Measurements from ENCODE around the gene RAC2.
A peak's percentile ranks its signal among the peaks of the same experiment; 100 is the strongest.

RAC2 gene

GRCh38 chr22:37232140-37232998, 11.7 kb downstream of the RAC2 start:
- Histone ChIP-seq H3K79me2 (ENCODE audit: low read length) (peaks cover 86% of the 10 kb centered on the region), H3K9me3 (ENCODE audit: insufficient read depth, low read length) (no peaks in the 10 kb centered on the region), H2AFZ (ENCODE audit: low read depth, low read length) (no peak overlapping the region), H3K36me3 (replicated peaks; ENCODE audit: low read depth, low read length) (peaks cover 82% of the 10 kb centered on the region), H3K27ac (ENCODE audit: low read length) (peak overlapping the region; percentile 94), H4K20me1 (ENCODE audit: insufficient read depth, low read length) (peaks cover 60% of the 10 kb centered on the region), H3K27me3 (ENCODE audit: low read depth, low read length) (no peaks in the 10 kb centered on the region), H3K4me1 (ENCODE audit: low read length) (peaks cover 94% of the 10 kb centered on the region), H3K4me3 (ENCODE audit: low read length) (peak overlapping the region; percentile 27; the same call in 1 of the 2 replicates), H3K4me2 (ENCODE audit: low read length) (peak overlapping the region; percentile 51), H3K9ac (ENCODE audit: low read length) (peak overlapping the region; percentile 63; the same call in 1 of the 2 replicates)
- TF ChIP-seq EZH2phosphoT487 (IDR thresholded peaks at IDR 0.05; ENCODE audit: low read depth) (no peak), CTCF (IDR thresholded peaks at IDR 0.05; ENCODE audit: low read depth, low read length) (no peak)

- H3K36me3 ChIP-seq (replicated peaks; ENCODE audit: low read depth, low read length): peaks cover 78% of the 10 kb centered on the region
- peak overlapping the region; percentile 27; the same call in 1 of the 2 replicates for H3K4me3 ChIP-seq (ENCODE audit: low read length)
- peak overlapping the region; percentile 63 for H3K9ac ChIP-seq (ENCODE audit: low read length)
- no peak for TF ChIP-seq EZH2phosphoT487 (IDR thresholded peaks at IDR 0.05; ENCODE audit: low read depth)
- no peak for TF ChIP-seq CTCF (IDR thresholded peaks at IDR 0.05; ENCODE audit: low read depth, low read length)
- H3K4me2 ChIP-seq (ENCODE audit: low read length): peak overlapping the region; percentile 51
- no peaks in the 10 kb centered on the region for H3K27me3 ChIP-seq (ENCODE audit: low read depth, low read length)
- peak overlapping the region; percentile 94 for H3K27ac ChIP-seq (ENCODE audit: low read length)
- H4K20me1 ChIP-seq (ENCODE audit: insufficient read depth, low read length): peaks cover 54% of the 10 kb centered on the region
- H3K79me2 ChIP-seq (ENCODE audit: low read length): peaks cover 78% of the 10 kb centered on the region
- no peak overlapping the region for H2AFZ ChIP-seq (ENCODE audit: low read depth, low read length)
- H3K4me1 ChIP-seq (ENCODE audit: low read length): peaks cover 88% of the 10 kb centered on the region
- H3K9me3 ChIP-seq (ENCODE audit: insufficient read depth, low read length): no peaks in the 10 kb centered on the region
Measured at GRCh38 chr22:37231406-37232139, 12.5 kb downstream of the RAC2 start.

DNA sequence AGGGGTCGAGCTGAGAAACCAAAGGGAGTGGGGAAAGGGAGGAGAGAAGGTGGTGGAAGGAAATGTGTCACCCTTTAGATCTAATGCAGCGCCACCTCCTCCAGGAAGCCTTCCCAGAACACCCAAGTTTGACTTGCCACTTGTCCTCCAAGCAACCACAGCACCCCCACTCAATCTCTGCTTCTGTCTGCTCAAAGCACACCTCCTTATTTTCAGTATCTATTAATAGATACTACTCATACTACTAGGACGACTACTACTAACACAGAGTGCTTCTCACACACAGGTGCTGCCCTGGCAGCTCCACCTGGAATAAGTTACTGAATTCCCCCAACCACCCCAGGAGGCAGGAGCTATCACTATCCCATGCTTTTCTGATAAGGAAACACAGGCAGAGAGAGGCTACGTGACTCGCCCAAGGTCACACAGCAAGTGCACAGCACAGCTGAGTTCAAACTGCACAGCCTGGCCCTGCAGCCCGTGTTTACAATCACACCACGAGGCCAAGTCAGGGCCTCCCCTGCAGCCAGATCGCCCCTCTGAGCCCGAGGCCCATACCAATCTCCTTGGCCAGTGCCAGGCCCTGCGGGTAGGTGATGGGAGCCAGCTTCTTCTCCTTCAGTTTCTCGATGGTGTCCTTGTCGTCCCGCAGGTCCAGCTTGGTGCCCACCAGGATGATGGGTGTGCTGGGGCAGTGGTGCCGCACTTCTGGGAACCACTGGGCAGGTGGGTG, 13.2 kb downstream of the RAC2 start:
- Histone ChIP-seq H4K20me1 (ENCODE audit: insufficient read depth, low read length) (peaks cover 46% of the 10 kb centered on the region), H3K9ac (ENCODE audit: low read length) (peak overlapping the region; percentile 63), H3K27ac (ENCODE audit: low read length) (peak overlapping the region; percentile 94), H3K79me2 (ENCODE audit: low read length) (peaks cover 71% of the 10 kb centered on the region), H3K4me3 (ENCODE audit: low read length) (peak overlapping the region; percentile 27; the same call in 1 of the 2 replicates), H3K36me3 (replicated peaks; ENCODE audit: low read depth, low read length) (peaks cover 78% of the 10 kb centered on the region), H3K4me1 (ENCODE audit: low read length) (peaks cover 88% of the 10 kb centered on the region), H3K27me3 (ENCODE audit: low read depth, low read length) (no peaks in the 10 kb centered on the region), H2AFZ (ENCODE audit: low read depth, low read length) (no peak overlapping the region), H3K4me2 (ENCODE audit: low read length) (peak overlapping the region; percentile 51), H3K9me3 (ENCODE audit: insufficient read depth, low read length) (no peaks in the 10 kb centered on the region)
- TF ChIP-seq CTCF (IDR thresholded peaks at IDR 0.05; ENCODE audit: low read depth, low read length) (peak; percentile 8; the same call in 1 of the 2 replicates), EZH2phosphoT487 (IDR thresholded peaks at IDR 0.05; ENCODE audit: low read depth) (no peak)
